PC-3 (cell line): Measurements from ENCODE around the gene BSG. TPM values are rescaled to one million over a fixed set of nuclear protein-coding genes. Genes with fewer than 3 reads are reported as not detected.

ENCODE experiments used
- ATAC-seq: fragments of 200-7000 bp; cut with Tn5 transposase; 2 replicates; pipeline ENCODE4 v1.9.1; 2020; ENCODE audit warnings: mild to moderate bottlenecking, moderate library complexity
- BruUV-seq: library from RNA; stranded (reverse); fragments of 400-500 nt; replicated peaks from 2 replicates; lab custom pipeline; 2021; lab: Mats Ljungman, UMichigan
- CTCF ChIA-PET: fragments of 300-600 bp; sonication (Branson Sonifier 250); formaldehyde crosslinking; loops from one replicate; lab custom pipeline; 2022; ENCODE audit warnings: antibody characterized with exemption; lab: Charles Lee
- POLR2A ChIA-PET: fragments of 300-600 bp; sonication (Branson Sonifier 250); formaldehyde crosslinking; loops from one replicate; lab custom pipeline; 2022; ENCODE audit warnings: antibody characterized with exemption; ENCODE audit not compliant: unreplicated experiment; lab: Charles Lee
- DNase-seq: peaks from one replicate; pipeline ENCODE4 v3.0.0-alpha.2; 2015
- H2AFZ ChIP-seq: fragments of 300-600 bp; sonication (generic); 2 replicates; pipeline ENCODE4 v1.6.0; 2016; ENCODE audit warnings: antibody characterized with exemption, low read length
- H3F3A ChIP-seq: fragments of 300-600 bp; sonication (generic); one replicate; pipeline ENCODE4 v1.6.0; 2017; ENCODE audit warnings: antibody characterized with exemption, low read length, control low read depth, mild to moderate bottlenecking; ENCODE audit not compliant: unreplicated experiment
- H3K27ac ChIP-seq: fragments of 300-600 bp; sonication (generic); 2 replicates; pipeline ENCODE4 v1.5.1; 2016; ENCODE audit warnings: mild to moderate bottlenecking, low read length
- H3K27me3 ChIP-seq: fragments of 300-600 bp; sonication (generic); 2 replicates; pipeline ENCODE4 v1.6.1; 2016; ENCODE audit warnings: low read length, mixed read lengths
- H3K36me3 ChIP-seq: fragments of 300-600 bp; sonication (generic); 2 replicates; pipeline ENCODE4 v1.6.1; 2016; ENCODE audit warnings: low read depth, mixed run types, low read length, mixed read lengths
- H3K4me1 ChIP-seq: fragments of 300-600 bp; sonication (generic); 2 replicates; pipeline ENCODE4 v1.5.1; 2016; ENCODE audit warnings: low read length; ENCODE audit not compliant: insufficient read depth
- H3K4me2 ChIP-seq: fragments of 300-600 bp; sonication (generic); 2 replicates; pipeline ENCODE4 v1.6.0; 2016; ENCODE audit warnings: low read length
- H3K4me3 ChIP-seq: fragments of 300-600 bp; sonication (generic); 2 replicates; pipeline ENCODE4 v1.5.1; 2016; ENCODE audit warnings: mild to moderate bottlenecking, low read length, mixed read lengths
- H3K79me2 ChIP-seq: fragments of 300-600 bp; sonication (generic); 2 replicates; pipeline ENCODE4 v1.6.1; 2017; ENCODE audit warnings: low read length, mixed read lengths
- H3K9ac ChIP-seq: fragments of 300-600 bp; sonication (generic); 2 replicates; pipeline ENCODE4 v1.6.0; 2016; ENCODE audit warnings: mild to moderate bottlenecking, low read length
- H3K9me2 ChIP-seq: fragments of 300-600 bp; sonication (generic); replicated peaks from 2 replicates; pipeline ENCODE4 v1.6.1; 2016; ENCODE audit warnings: mixed run types, low read length, mixed read lengths
- H3K9me3 ChIP-seq: fragments of 300-600 bp; sonication (generic); 2 replicates; pipeline ENCODE4 v1.6.1; 2016; ENCODE audit warnings: low read length, mixed read lengths
- H4K20me1 ChIP-seq: fragments of 300-600 bp; sonication (generic); 2 replicates; pipeline ENCODE4 v1.6.1; 2016; ENCODE audit warnings: low read length, mixed read lengths
- EZH2 ChIP-seq: fragments of 300-600 bp; sonication (generic); IDR thresholded peaks from one replicate; pipeline ENCODE4 v1.6.1; 2017; ENCODE audit warnings: antibody characterized with exemption, mild to moderate bottlenecking, low read length; ENCODE audit not compliant: unreplicated experiment
- EZH2phosphoT487 ChIP-seq: fragments of 300-600 bp; sonication (generic); IDR thresholded peaks from 2 replicates; pipeline ENCODE4 v1.6.1; 2018; ENCODE audit warnings: mild to moderate bottlenecking, antibody characterized with exemption, low read length, borderline replicate concordance
- intact Hi-C: fragments of 100-400 bp; cut with micrococcal nuclease; formaldehyde crosslinking; loops from 2 replicates; pipeline ENCODE4 v1.9.0; 2023
- total RNA-seq: library from RNA; depleted of rRNA; stranded (reverse); fragments of >200 nt; gene quantifications from 2 replicates; pipeline ENCODE4 v1.2.3, GENCODE V29; 2014
- TF ChIP-seq, protein P1 (sequence below): fragments of 300-600 bp; sonication (generic); conservative IDR thresholded peaks from 2 replicates; pipeline ENCODE4 v1.5.1; 2017; ENCODE audit warnings: antibody characterized with exemption, low read depth, mild to moderate bottlenecking, low read length

Gene BSG
- total RNA-seq, 1 experiment from 2014 or later: 458 TPM

GRCh38 chr19:597406-598315 is 25.3 kb downstream of the BSG start:
- no peaks in the 10 kb centered on the region for H4K20me1 ChIP-seq
- H2AFZ ChIP-seq: no peak overlapping the region
- H3K36me3 ChIP-seq: no peaks in the 10 kb centered on the region
- ChIA-PET CTCF (no interaction called here), POLR2A (no interaction called here)
- no peaks in the 10 kb centered on the region for H3K9me2 ChIP-seq
- no peak for TF ChIP-seq EZH2
- TF ChIP-seq, protein P1, sequence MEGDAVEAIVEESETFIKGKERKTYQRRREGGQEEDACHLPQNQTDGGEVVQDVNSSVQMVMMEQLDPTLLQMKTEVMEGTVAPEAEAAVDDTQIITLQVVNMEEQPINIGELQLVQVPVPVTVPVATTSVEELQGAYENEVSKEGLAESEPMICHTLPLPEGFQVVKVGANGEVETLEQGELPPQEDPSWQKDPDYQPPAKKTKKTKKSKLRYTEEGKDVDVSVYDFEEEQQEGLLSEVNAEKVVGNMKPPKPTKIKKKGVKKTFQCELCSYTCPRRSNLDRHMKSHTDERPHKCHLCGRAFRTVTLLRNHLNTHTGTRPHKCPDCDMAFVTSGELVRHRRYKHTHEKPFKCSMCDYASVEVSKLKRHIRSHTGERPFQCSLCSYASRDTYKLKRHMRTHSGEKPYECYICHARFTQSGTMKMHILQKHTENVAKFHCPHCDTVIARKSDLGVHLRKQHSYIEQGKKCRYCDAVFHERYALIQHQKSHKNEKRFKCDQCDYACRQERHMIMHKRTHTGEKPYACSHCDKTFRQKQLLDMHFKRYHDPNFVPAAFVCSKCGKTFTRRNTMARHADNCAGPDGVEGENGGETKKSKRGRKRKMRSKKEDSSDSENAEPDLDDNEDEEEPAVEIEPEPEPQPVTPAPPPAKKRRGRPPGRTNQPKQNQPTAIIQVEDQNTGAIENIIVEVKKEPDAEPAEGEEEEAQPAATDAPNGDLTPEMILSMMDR: no peak
- TF ChIP-seq EZH2phosphoT487: no peak
- H3K27me3 ChIP-seq: no peaks in the 10 kb centered on the region
- no peak overlapping the region for H3K4me2 ChIP-seq
- ATAC-seq (no peak), DNase-seq (no peak)
- no TSS peak for BruUV-seq
- H3K27ac ChIP-seq: no peak overlapping the region
- H3K9me3 ChIP-seq: no peaks in the 10 kb centered on the region
- H3F3A ChIP-seq: no peaks in the 10 kb centered on the region
- H3K4me3 ChIP-seq: no peak overlapping the region
- intact Hi-C loops: no loop called here
- H3K4me1 ChIP-seq: no peaks in the 10 kb centered on the region
- H3K79me2 ChIP-seq: no peaks in the 10 kb centered on the region
- H3K9ac ChIP-seq: no peak overlapping the region

DNA sequence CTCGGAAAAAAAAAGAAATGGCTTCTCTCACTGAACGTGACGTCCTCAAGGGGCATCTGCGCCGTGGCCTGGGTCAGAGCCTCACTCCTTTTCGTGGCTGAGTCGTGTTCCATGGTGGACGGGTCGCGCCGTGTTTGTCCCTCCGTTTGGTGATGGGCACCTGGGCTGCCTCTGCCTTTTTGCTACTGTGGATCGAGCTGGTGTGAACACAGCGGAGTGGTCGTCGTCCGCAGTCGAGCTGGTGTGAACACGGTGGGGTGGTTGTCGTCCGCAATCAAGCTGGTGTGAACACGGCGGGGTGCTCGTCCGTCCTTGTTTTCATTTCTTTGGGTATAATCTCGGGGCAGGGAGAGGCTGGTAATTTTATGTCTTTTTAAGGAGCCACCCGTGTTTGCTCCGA is 28.9 kb downstream of the BSG start:
- DNase-seq (no peak), ATAC-seq (no peak)
- Histone ChIP-seq H3K27ac (no peak overlapping the region), H4K20me1 (no peaks in the 10 kb centered on the region), H3F3A (no peaks in the 10 kb centered on the region), H3K79me2 (no peaks in the 10 kb centered on the region), H3K9me3 (no peaks in the 10 kb centered on the region), H3K4me3 (no peak overlapping the region), H2AFZ (no peak overlapping the region), H3K4me1 (no peaks in the 10 kb centered on the region), H3K9me2 (no peaks in the 10 kb centered on the region), H3K4me2 (no peak overlapping the region), H3K9ac (no peak overlapping the region), H3K36me3 (no peaks in the 10 kb centered on the region), H3K27me3 (no peaks in the 10 kb centered on the region)
- BruUV-seq: no TSS peak
- TF ChIP-seq EZH2 (no peak), EZH2phosphoT487 (no peak)
- TF ChIP-seq, protein P1: no peak
- ChIA-PET POLR2A (no interaction called here), CTCF (no interaction called here)
- intact Hi-C loops: no loop called here

DNA sequence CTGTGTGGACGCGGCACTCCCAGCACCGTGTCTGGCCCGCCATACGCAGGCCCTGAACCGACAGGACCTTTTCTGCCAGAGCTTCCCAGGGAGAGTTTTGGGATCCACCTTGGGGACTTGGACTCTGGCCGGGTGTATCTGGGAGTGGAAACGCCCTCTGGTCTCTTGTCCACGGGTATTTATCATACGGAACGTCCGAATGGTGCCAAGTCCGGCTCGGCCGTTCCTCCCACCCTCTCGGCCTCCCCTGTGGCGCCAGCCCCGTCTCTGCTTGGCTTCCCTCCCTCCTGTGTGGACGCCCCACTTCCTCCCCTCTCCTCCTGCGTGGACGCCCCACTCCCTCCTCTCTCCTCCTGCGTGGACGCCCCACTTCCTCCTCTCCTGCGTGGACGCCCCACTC is 29.4 kb downstream of the BSG start:
- Histone ChIP-seq H3K9me3 (no peaks in the 10 kb centered on the region), H3F3A (no peaks in the 10 kb centered on the region), H3K79me2 (no peaks in the 10 kb centered on the region), H3K4me2 (no peak overlapping the region), H3K4me3 (no peak overlapping the region), H3K9me2 (no peaks in the 10 kb centered on the region), H3K4me1 (no peaks in the 10 kb centered on the region), H3K27me3 (no peaks in the 10 kb centered on the region), H4K20me1 (no peaks in the 10 kb centered on the region), H3K27ac (no peak overlapping the region), H3K36me3 (no peaks in the 10 kb centered on the region), H3K9ac (no peak overlapping the region), H2AFZ (no peak overlapping the region)
- BruUV-seq: no TSS peak
- intact Hi-C loops: no loop called here
- ChIA-PET CTCF (no interaction called here), POLR2A (no interaction called here)
- no peak for DNase-seq
- TF ChIP-seq, protein P1: no peak
- TF ChIP-seq EZH2phosphoT487 (no peak), EZH2 (no peak)
- ATAC-seq: no peak
